GM19023 (cell line): Measurements from ENCODE around the gene HIGD1B.

Source experiments
- ATAC-seq: cut with Tn5 transposase; IDR thresholded peaks from one replicate; pipeline ENCODE4 v1.9.1; 2021; ENCODE audit warnings: mild to moderate bottlenecking, moderate library complexity; ENCODE audit not compliant: unreplicated experiment

The HIGD1B gene

GRCh38 chr17:44832805-44833204 lies 14.9 kb upstream of the HIGD1B start:
- no peak for ATAC-seq

GRCh38 chr17:44837196-44837595 lies 10.5 kb upstream of the HIGD1B start:
- no peak for ATAC-seq

GRCh38 chr17:44840274-44840673 lies 7.4 kb upstream of the HIGD1B start:
- no peak for ATAC-seq

GRCh38 chr17:44840936-44841335 lies 6.7 kb upstream of the HIGD1B start:
- no peak for ATAC-seq

GRCh38 chr17:44842748-44843147 lies 4.9 kb upstream of the HIGD1B start:
- no peak for ATAC-seq

GRCh38 chr17:44844390-44844830 lies 3.3 kb upstream of the HIGD1B start:
- ATAC-seq: no peak

- no peak for ATAC-seq
These were observed 1.5 kb upstream of the HIGD1B start for GRCh38 chr17:44846206-44846605.

GRCh38 chr17:44848257-44848795 lies 643 bp downstream of the HIGD1B start:
- ATAC-seq: no peak

- ATAC-seq: no peak
These were observed 1.3 kb downstream of the HIGD1B start for GRCh38 chr17:44848961-44849489.

GRCh38 chr17:44850025-44850424 lies 2.3 kb downstream of the HIGD1B start:
- ATAC-seq: no peak

GRCh38 chr17:44850612-44851011 lies 2.9 kb downstream of the HIGD1B start:
- ATAC-seq: no peak

- no peak for ATAC-seq
These were observed 6.5 kb downstream of the HIGD1B start for GRCh38 chr17:44854192-44854591.

- no peak for ATAC-seq
These were observed 12.0 kb downstream of the HIGD1B start for GRCh38 chr17:44859701-44860100.

- no peak for ATAC-seq
These were observed 14.7 kb downstream of the HIGD1B start for GRCh38 chr17:44862278-44862914.

GRCh38 chr17:44863061-44863918 lies 15.6 kb downstream of the HIGD1B start:
- ATAC-seq: no peak

GRCh38 chr17:44864831-44865230 lies 17.1 kb downstream of the HIGD1B start:
- ATAC-seq: no peak

- no peak for ATAC-seq
These were observed 17.6 kb downstream of the HIGD1B start for GRCh38 chr17:44865231-44865660.

- no peak for ATAC-seq
These were observed 18.2 kb downstream of the HIGD1B start for GRCh38 chr17:44865931-44866330.

GRCh38 chr17:44867841-44868240 lies 20.2 kb downstream of the HIGD1B start:
- ATAC-seq: no peak

- ATAC-seq: no peak
These were observed 23.9 kb downstream of the HIGD1B start for GRCh38 chr17:44871556-44871955.

GRCh38 chr17:44872131-44872768 lies 24.6 kb downstream of the HIGD1B start:
- ATAC-seq: no peak
